Memory B cell (primary cell): ENCODE measurements around the gene PHOX2A.
"Not testable (repeated sequence)": the region's sequence is repeated elsewhere in the genome, so short reads cannot be mapped to it uniquely, and the experiment has no call there.

ENCODE experiments used
- ATAC-seq: fragments of 150-1000 bp; cut with Tn5 transposase; 2 replicates; pipeline ENCODE4 v1.10.0; 2021; ENCODE audit warnings: low read depth, mild to moderate bottlenecking, moderate library complexity
- DNase-seq, 2 donors: peaks; one replicate each; pipeline ENCODE4 v3.0.0; 2022; ENCODE audit warnings: low spot score in 2 of 2
- H3K27ac Mint-ChIP-seq: one replicate; pipeline ENCODE4 v1.8.0; 2022; ENCODE audit warnings: mild to moderate bottlenecking, moderate library complexity, mixed read lengths
- H3K27me3 Mint-ChIP-seq: one replicate; pipeline ENCODE4 v1.8.0; 2022; ENCODE audit warnings: mixed read lengths
- H3K36me3 Mint-ChIP-seq: one replicate; pipeline ENCODE4 v1.8.0; 2022; ENCODE audit warnings: mild to moderate bottlenecking, mixed read lengths
- H3K4me1 Mint-ChIP-seq: one replicate; pipeline ENCODE4 v1.8.0; 2022; ENCODE audit warnings: mixed read lengths
- H3K4me3 Mint-ChIP-seq: one replicate; pipeline ENCODE4 v1.8.0; 2022; ENCODE audit warnings: mild to moderate bottlenecking, moderate library complexity, mixed read lengths
- H3K9me3 Mint-ChIP-seq: one replicate; pipeline ENCODE4 v1.8.0; 2022; ENCODE audit warnings: mixed read lengths

PHOX2A gene

DNA sequence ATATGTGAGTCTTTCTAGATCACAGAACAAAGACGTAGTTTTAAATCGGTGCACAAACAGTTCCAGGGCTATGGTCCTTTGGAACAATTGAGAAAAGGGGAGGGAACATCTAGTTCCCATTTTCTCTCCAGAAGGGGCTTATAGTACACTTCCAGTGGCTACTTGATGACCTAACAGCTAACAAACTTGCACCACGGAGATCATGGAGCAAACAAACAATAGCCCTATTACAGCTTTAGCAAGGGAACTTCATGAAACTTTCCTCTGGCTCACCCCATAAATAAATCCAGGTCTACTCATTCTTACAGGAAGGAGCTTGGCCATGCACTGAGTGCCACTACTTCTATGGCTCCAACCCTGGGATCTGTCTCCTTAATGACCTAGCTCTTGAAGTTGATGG lies 35.7 kb downstream of the PHOX2A start:
- no peak for ATAC-seq
- Mint-ChIP-seq H3K36me3 (peaks cover 10% of the 10 kb centered on the region), H3K9me3 (peaks cover 10% of the 10 kb centered on the region), H3K27ac (no peak overlapping the region), H3K4me3 (no peak overlapping the region), H3K27me3 (peaks cover 5% of the 10 kb centered on the region), H3K4me1 (peaks cover 5% of the 10 kb centered on the region)
- no peak for DNase-seq

DNA sequence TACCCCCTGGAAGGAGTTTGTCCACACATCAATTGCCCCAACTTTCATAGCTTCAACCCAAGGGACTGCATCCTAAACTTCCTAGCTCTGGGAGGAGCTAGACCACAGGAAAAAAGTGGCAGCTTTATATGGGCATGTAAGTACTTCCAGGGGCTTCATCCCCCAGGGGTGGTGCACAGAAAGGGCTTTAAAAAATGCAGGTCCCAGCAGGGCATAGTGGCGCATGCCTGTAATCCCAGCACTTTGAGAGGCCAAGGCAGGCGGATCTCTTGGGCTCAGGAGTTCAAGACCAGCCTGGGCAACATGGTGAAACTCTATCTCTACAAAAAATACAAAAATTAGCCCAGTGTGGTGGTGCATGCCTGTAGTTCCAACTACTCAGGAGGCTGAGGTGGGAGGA lies 37.2 kb downstream of the PHOX2A start:
- not testable (repeated sequence) for H3K4me3 Mint-ChIP-seq, H3K27ac Mint-ChIP-seq, DNase-seq, H3K36me3 Mint-ChIP-seq, H3K9me3 Mint-ChIP-seq, H3K4me1 Mint-ChIP-seq, ATAC-seq, H3K27me3 Mint-ChIP-seq

DNA sequence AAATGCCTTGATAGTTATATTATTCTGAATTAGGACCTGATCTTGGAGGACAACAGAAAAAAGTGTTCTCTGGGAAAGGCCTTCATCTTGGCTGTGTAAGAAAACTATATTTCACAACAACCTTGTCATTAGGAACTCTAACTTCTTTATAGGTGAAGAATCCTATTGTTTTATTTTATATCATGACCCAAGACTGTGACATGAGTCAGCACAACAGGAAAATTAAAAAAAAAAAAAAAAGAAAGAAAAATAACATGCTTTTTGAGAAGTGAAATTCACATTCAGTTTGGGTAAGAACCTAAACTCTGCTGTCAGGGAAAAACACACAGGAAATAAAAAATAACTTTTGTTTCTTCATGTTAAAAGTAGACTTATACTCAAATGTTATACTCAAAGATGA lies 39.1 kb downstream of the PHOX2A start:
- H3K9me3 Mint-ChIP-seq = peaks cover 8% of the 10 kb centered on the region
- peaks cover 5% of the 10 kb centered on the region for H3K4me1 Mint-ChIP-seq
- no peak for DNase-seq
- H3K36me3 Mint-ChIP-seq = peaks cover 8% of the 10 kb centered on the region
- peaks cover 3% of the 10 kb centered on the region for H3K27me3 Mint-ChIP-seq
- no peak for ATAC-seq
- no peak overlapping the region for H3K4me3 Mint-ChIP-seq
- H3K27ac Mint-ChIP-seq = no peak overlapping the region

DNA sequence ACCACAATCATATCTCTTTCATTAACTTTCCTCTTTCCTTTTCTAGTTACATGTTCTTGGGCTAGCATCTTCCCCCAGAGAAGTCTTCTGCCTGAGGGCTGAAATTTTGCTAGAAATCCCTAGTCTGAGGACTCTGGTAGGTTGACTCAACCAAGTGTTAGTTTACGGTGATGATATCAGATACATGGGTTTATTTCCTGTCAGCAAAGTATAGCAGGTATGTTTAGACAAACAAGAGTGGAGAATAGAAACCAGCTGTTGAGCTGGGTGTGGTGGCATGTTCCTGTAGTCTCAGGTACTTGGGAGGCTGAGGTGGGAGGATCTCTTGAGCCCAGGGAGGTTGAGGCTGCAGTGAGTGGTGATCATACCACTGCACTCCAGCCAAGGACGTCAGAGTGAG lies 40.8 kb downstream of the PHOX2A start:
- Mint-ChIP-seq H3K27ac (no peak overlapping the region), H3K4me3 (no peak overlapping the region)
- DNase-seq = no peak

DNA sequence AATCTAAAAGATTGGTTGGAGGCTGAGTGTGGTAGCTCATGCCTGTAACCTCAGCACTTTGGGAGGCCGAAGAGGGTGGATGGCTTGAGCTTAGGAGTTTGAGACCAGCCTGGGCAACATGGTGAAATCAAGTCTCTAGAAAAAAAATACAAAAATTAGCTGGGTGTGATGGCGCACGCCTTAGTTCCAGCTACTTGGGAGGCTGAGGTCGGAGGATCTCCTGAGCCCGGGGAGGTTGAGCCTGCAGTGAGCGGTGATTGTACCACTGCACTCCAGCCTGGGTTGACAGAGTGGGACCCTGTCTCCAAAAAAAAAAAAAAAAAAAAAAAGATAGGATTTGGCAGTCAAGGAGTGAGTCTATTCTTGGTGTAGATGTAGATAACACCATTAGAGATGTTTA lies 41.4 kb downstream of the PHOX2A start:
- peaks cover 2% of the 10 kb centered on the region for H3K36me3 Mint-ChIP-seq
- H3K27me3 Mint-ChIP-seq = peaks cover 2% of the 10 kb centered on the region
- no peak overlapping the region for H3K4me3 Mint-ChIP-seq
- H3K27ac Mint-ChIP-seq = no peak overlapping the region
- DNase-seq = no peak
- H3K4me1 Mint-ChIP-seq = peaks cover 5% of the 10 kb centered on the region
- H3K9me3 Mint-ChIP-seq = no peaks in the 10 kb centered on the region
- ATAC-seq = no peak

More for the DNA sequence above, 40.8 kb downstream of the PHOX2A start:
- ATAC-seq = no peak
- peaks cover 2% of the 10 kb centered on the region for H3K36me3 Mint-ChIP-seq
- peaks cover 2% of the 10 kb centered on the region for H3K27me3 Mint-ChIP-seq
- H3K4me1 Mint-ChIP-seq = peaks cover 5% of the 10 kb centered on the region
- H3K9me3 Mint-ChIP-seq = no peaks in the 10 kb centered on the region

DNA sequence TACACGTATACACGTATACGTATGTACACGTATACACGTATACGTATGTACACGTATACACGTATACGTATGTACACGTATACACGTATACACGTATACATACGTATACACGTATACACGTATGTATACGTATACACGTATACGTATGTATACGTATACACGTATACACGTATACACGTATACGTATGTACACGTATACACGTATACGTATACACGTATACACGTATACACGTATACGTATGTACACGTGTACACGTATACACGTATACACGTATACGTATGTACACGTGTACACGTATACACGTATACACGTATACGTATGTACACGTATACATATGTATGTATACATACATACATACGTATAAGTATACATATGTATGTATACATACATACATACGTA lies 42.5 kb downstream of the PHOX2A start:
- not testable (repeated sequence) for H3K36me3 Mint-ChIP-seq, H3K27me3 Mint-ChIP-seq, ATAC-seq, H3K27ac Mint-ChIP-seq, H3K4me3 Mint-ChIP-seq, H3K9me3 Mint-ChIP-seq, H3K4me1 Mint-ChIP-seq, DNase-seq

DNA sequence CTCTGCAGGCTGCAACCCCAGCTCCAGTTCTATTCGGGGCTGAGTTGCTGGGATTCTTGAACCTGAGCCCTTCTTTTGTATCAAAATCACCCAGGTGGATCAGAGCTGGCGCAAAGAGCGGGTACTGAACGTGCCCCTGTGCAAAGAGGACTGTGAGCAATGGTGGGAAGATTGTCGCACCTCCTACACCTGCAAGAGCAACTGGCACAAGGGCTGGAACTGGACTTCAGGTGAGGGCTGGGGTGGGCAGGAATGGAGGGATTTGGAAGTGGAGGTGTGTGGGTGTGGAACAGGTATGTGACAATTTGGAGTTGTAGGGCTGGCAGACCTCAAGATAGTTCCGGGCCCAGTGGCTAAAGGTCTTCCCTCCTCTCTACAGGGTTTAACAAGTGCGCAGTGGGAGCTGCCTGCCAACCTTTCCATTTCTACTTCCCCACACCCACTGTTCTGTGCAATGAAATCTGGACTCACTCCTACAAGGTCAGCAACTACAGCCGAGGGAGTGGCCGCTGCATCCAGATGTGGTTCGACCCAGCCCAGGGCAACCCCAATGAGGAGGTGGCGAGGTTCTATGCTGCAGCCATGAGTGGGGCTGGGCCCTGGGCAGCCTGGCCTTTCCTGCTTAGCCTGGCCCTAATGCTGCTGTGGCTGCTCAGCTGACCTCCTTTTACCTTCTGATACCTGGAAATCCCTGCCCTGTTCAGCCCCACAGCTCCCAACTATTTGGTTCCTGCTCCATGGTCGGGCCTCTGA lies 48.3 kb downstream of the PHOX2A start:
- no peak for DNase-seq
- peaks cover 1% of the 10 kb centered on the region for H3K4me1 Mint-ChIP-seq
- H3K9me3 Mint-ChIP-seq = no peaks in the 10 kb centered on the region
- no peaks in the 10 kb centered on the region for H3K27me3 Mint-ChIP-seq
- no peak overlapping the region for H3K4me3 Mint-ChIP-seq
- no peaks in the 10 kb centered on the region for H3K36me3 Mint-ChIP-seq
- no peak overlapping the region for H3K27ac Mint-ChIP-seq
- no peak for ATAC-seq

DNA sequence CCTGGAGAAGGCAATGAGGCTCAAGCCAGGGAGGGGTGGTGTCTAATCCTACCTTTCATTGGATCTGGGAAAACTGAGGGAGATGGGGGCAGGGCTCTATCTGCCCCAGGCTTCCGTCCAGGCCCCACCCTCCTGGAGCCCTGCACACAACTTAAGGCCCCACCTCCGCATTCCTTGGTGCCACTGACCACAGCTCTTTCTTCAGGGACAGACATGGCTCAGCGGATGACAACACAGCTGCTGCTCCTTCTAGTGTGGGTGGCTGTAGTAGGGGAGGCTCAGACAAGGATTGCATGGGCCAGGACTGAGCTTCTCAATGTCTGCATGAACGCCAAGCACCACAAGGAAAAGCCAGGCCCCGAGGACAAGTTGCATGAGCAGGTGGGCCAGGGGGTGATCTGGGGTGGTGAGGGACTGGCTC lies 52.0 kb downstream of the PHOX2A start, which contains the start of gene FOLR1:
Gene FOLR1 (plus strand): TSS at position 180 of the 421 bp plus-strand sequence. CDS start 34 bp downstream, at position 214.
- no peaks in the 10 kb centered on the region for H3K36me3 Mint-ChIP-seq
- no peak for ATAC-seq
- no peaks in the 10 kb centered on the region for H3K27me3 Mint-ChIP-seq
- no peak for DNase-seq
- peaks cover 2% of the 10 kb centered on the region for H3K4me1 Mint-ChIP-seq
- H3K27ac Mint-ChIP-seq = no peak within 1 kb of the TSS
- H3K9me3 Mint-ChIP-seq = no peaks in the 10 kb centered on the region
- no peak within 1 kb of the TSS for H3K4me3 Mint-ChIP-seq

DNA sequence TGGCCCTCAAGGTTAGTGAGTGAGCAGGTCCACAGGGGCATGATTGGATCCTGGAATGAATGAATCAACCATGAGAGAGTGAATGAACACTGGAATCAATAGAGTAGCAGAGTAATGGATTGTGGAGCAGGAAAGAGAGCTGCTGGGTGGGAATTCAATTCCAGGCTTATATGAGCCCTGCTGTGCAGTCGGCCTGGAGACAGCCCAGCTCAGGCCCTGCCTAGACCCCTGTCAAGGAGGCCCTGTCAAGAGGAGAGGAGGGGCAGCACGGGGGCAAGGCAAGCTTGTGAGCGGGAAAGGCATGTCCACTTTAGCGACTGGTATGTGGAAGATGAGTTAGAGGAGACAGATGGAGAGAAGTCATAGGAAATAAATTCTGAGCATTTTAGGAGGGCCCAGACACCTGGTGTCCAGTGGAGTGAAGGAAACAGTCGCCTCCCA lies 53.3 kb downstream of the PHOX2A start:
- H3K36me3 Mint-ChIP-seq = no peaks in the 10 kb centered on the region
- no peaks in the 10 kb centered on the region for H3K9me3 Mint-ChIP-seq
- H3K4me1 Mint-ChIP-seq = peaks cover 2% of the 10 kb centered on the region
- ATAC-seq (no peak), DNase-seq (no peak)
- no peaks in the 10 kb centered on the region for H3K27me3 Mint-ChIP-seq
- H3K27ac Mint-ChIP-seq = no peak overlapping the region
- H3K4me3 Mint-ChIP-seq = no peak overlapping the region

DNA sequence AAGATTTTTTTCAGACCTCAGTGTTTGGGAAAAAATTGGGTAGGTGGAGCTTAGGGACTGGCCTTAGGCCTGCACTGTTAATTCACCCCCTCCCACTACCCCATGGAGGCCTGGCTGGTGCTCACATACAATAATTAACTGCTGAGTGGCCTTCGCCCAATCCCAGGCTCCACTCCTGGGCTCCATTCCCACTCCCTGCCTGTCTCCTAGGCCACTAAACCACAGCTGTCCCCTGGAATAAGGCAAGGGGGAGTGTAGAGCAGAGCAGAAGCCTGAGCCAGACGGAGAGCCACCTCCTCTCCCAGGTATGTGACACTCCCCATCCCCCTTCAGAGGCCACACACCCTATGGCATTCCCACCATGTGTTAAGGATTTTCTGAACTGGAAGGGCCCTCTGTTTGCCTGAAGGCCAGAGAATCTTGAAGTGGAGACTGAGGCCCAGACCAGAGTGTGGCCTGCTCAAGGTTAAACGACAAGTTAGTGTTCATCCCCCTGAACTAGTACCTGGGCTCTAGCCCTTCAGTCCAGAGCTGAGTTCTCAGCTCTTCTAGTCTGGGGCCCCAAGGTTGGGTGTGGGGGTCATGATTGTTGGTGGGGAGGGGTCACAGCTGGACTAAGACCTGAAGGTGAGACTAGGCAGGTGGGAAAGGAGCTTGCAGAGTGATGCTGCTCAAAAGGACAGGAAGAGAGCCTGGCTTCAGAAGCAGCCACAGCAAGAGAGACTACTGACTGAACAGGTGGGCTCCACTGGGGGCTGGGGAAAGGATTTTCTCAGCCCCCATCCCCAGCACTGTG lies 54.3 kb downstream of the PHOX2A start:
- Mint-ChIP-seq H3K27ac (no peak overlapping the region), H3K4me1 (peaks cover 2% of the 10 kb centered on the region), H3K9me3 (no peaks in the 10 kb centered on the region), H3K4me3 (no peak overlapping the region), H3K36me3 (no peaks in the 10 kb centered on the region), H3K27me3 (no peaks in the 10 kb centered on the region)
- DNase-seq = no peak
- no peak for ATAC-seq
